Activated effector memory CD4-positive, alpha-beta T cell treated with Interleukin-2 at 50 U/mL for 16 hours (primary cell): ENCODE data around the gene ARHGAP24.
"Not testable (repeated sequence)": the region's sequence is repeated elsewhere in the genome, so short reads cannot be mapped to it uniquely, and the experiment has no call there.

Experiments used
- DNase-seq: peaks from one replicate; pipeline ENCODE4 v3.0.0-alpha.2; 2020

Gene ARHGAP24

GRCh38 chr4:85970535-85970934 lies 495.6 kb downstream of the ARHGAP24 start:
- DNase-seq = no peak

GRCh38 chr4:85979276-85979675 lies 504.3 kb downstream of the ARHGAP24 start:
- DNase-seq = no peak

GRCh38 chr4:85986266-85986665 lies 511.3 kb downstream of the ARHGAP24 start:
- DNase-seq = no peak

GRCh38 chr4:85993641-85994040 lies 518.7 kb downstream of the ARHGAP24 start:
- DNase-seq = no peak

GRCh38 chr4:85994576-85994975 lies 519.6 kb downstream of the ARHGAP24 start:
- DNase-seq = no peak

- no peak for DNase-seq
Measured at GRCh38 chr4:85995361-85995760, 520.4 kb downstream of the ARHGAP24 start.

GRCh38 chr4:86001591-86001990 lies 526.6 kb downstream of the ARHGAP24 start:
- no peak for DNase-seq

DNA sequence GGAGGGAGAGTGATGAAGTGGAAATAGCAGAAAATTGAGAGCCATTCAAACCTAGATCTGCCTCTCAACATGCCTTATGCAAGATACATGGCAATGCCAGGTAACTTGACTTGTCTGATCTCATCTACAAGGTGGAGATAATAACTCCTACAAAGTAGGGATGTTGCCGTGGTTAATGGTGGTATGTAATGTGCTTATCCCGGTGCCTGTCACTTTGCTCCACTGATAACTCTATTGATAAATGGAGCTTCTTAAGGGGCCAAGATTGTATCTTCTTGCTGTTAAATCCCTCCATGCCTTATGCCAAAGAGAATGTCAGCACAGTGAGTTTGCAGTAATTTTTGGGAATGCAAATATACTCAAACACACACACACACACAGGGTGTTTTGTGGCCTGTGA lies 529.1 kb downstream of the ARHGAP24 start:
- DNase-seq = no peak

DNA sequence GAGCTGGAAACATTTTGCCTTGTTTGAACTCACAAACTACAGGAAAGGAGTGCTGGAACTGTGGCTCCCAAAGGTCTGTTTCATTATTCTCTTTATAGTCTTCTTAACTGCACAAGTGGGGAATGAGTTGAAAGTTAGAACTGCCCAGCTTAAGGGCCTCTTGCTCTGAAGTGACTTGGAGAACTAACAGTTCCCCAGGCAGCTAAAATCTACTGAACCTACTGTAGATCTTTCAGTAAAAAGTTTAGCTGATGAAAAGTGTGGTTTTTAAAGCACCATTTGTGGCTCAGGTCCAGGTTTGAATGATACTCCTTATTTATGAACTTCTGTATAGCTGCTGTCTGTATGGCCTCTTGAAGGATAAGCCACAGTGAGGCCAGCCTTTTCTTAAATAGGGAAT lies 531.1 kb downstream of the ARHGAP24 start:
- DNase-seq = no peak

DNA sequence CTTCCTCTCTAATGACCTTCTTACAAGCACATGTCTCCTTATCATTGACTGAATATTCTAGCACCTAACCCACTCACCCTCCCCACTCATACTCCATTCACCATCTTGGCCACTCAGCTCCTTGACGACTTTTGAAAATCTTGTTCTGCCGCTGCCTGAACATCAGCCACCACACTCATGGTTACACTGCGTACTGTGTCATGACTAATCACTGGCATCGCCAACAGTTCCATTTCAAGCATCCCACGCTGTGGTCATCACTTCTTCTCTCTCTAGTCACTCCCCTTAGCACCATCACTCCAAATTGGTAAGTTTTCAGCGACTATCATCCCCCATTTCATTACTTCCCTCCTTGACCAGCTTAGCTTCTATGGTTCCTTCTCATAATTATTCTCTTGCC lies 532.1 kb downstream of the ARHGAP24 start:
- DNase-seq = no peak

- DNase-seq = no peak
Measured at GRCh38 chr4:86011117-86011516, 536.2 kb downstream of the ARHGAP24 start.

DNA sequence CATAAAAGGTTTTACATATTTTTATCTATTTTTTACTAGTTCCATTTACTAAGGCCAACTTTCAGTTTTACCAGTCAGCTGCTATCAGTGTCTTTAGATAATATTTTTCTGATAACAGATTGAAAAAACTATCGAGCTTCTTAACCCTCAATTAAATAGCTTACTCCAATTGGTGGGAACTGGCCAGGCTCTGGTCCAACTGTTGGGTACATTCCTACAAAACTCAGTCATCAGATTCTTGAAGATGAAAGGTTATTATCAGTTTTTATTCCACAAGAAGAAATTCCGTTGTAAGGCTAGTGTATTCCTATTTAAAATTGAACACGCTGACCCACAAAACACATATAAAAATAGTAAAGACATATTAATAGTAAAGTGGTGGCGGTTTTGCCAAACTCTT lies 538.7 kb downstream of the ARHGAP24 start:
- DNase-seq = no peak

GRCh38 chr4:86014599-86014998 lies 539.6 kb downstream of the ARHGAP24 start:
- DNase-seq = no peak

DNA sequence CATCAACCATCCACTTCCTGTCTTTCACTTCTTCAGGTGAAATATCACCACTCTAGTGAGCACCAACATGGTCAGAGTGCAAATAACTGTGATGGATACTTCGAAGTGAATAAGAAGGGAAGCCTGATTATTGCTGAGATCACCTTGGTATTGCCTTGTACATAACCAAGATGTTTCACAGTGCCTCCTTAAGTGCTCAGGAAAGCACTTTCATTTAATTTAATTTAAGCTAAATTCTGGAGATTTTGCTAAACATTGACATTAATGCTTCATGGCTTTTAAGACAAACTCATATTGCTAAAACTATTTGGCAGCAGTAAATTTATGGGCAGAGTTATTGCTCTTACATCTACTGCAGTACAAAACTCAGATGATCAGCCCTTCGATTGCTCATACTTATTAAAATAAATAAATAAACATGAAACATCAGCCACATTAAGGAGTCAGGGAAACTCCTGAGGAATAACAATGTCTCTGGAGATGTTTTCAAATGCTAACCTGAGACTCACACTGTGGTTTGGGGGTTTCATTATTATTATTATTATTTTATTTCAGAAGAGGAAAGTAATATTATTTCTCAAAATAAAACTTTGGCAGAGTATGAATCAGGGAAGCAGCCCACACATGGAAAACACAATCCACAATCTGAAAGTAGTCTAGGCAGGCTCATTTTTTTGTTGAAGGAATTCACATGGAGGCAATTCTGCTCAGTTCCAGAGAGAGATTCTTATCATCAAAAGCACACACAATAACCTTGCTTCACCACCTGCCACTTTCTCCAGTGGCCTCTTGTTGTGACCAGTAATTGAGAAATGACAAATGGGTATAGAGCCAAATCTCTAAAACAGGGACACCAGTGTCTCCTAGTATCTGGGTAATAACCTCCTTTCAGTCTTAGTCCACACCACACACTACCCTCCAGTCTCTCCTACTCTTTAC lies 540.7 kb downstream of the ARHGAP24 start:
- DNase-seq = no peak

GRCh38 chr4:86019362-86019761 lies 544.4 kb downstream of the ARHGAP24 start:
- no peak for DNase-seq

- no peak for DNase-seq
Measured at GRCh38 chr4:86019906-86020305, 545.0 kb downstream of the ARHGAP24 start.

DNA sequence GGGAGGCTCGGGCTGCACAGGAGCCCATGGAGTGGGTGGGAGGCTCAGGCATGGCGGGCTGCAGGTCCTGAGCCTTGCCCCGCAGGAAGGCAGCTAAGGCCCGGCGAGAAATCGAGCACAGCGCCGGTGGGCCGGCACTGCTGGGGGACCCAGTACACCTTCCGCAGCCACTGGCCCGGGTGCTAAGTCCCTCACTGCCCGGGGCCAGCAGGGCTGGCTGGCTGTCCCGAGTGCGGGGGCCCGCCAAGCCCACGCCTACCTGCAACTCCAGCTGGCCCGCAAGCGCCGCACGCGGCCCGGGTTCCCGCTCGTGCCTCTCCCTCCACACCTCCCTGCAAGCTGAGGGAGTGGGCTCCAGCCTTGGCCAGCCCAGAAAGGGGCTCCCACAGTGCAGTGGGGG lies 546.7 kb downstream of the ARHGAP24 start:
- not testable (repeated sequence) for DNase-seq

- DNase-seq = no peak
Measured at GRCh38 chr4:86026720-86027119, 551.8 kb downstream of the ARHGAP24 start.

DNA sequence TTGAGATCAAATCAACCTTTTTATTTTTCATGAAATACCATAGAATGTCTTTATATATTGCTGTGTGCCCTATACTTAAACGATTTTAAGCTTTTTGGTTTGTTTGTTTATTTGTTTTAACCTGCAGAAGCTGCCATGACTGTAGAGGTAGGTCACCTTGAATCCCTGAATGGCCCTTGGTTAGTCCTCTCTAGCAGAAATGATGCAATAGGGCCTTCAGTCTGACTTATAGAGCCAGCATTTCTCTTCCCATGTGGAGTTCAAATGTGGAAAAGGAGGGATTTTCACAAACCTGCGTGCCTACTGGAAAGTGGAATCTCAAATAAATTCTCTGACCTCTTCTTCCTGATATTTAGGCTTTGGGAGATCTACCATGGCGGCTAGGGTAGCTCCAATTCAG lies 557.0 kb downstream of the ARHGAP24 start:
- DNase-seq = no peak

GRCh38 chr4:86032476-86033022 lies 557.6 kb downstream of the ARHGAP24 start:
- no peak for DNase-seq

GRCh38 chr4:86033171-86033570 lies 558.2 kb downstream of the ARHGAP24 start:
- no peak for DNase-seq

- DNase-seq = no peak
Measured at GRCh38 chr4:86034616-86035015, 559.7 kb downstream of the ARHGAP24 start.

GRCh38 chr4:86035688-86036087 lies 560.7 kb downstream of the ARHGAP24 start:
- DNase-seq = no peak

DNA sequence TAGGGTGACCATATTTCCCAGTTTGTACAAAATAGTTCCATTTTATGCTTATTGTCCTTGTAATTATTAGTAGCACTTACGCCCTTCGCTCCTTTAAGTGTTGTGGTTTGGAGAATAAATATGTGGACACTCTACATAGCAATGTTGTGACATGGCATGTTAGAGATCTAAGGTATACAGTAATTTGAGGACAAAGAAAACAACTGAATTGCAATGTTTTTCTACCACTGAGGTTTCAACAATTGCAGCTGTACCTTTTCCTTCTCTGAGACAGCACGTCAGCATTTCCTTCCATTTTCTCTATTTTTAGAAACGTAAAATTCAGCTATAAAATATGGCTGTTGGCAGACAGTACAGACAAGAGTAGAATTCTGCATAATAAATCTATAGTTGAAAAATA lies 561.8 kb downstream of the ARHGAP24 start:
- no peak for DNase-seq

GRCh38 chr4:86038037-86038436 lies 563.1 kb downstream of the ARHGAP24 start:
- no peak for DNase-seq
